IMR-90 (cell line): ENCODE measurements around the gene COX11. TPM values are rescaled to one million over a fixed set of nuclear protein-coding genes. Genes with fewer than 3 reads are reported as not detected.

Experiments
- ATAC-seq: fragments of 200-7000 bp; cut with Tn5 transposase; 2 replicates; pipeline ENCODE4 v1.9.1; 2020; ENCODE audit warnings: low read depth, mild to moderate bottlenecking, moderate library complexity
- BruUV-seq: library from RNA; stranded (reverse); fragments of 400-500 nt; replicated peaks from 2 replicates; lab custom pipeline; 2021; lab: Mats Ljungman, UMichigan
- CTCF ChIA-PET: fragments of 300-600 bp; formaldehyde crosslinking; extraction: SDS; loops from one replicate; lab custom pipeline; 2021; ENCODE audit warnings: antibody characterized with exemption; lab: Yijun Ruan, JAX
- POLR2A ChIA-PET: fragments of 300-600 bp; sonication (Branson Sonifier 250); formaldehyde crosslinking; loops from one replicate; lab custom pipeline; 2022; ENCODE audit warnings: antibody characterized with exemption; ENCODE audit not compliant: unreplicated experiment; lab: Charles Lee
- DNase-seq: peaks from one replicate; pipeline ENCODE4 v3.0.0; 2013
- H2AFZ ChIP-seq: replicated peaks from 2 replicates; pipeline ENCODE3; 2013; ENCODE audit warnings: low read length, mild to moderate bottlenecking; ENCODE audit not compliant: poor library complexity
- H2AK5ac ChIP-seq: 2 replicates; pipeline ENCODE4 v1.6.1; 2013; ENCODE audit warnings: low read depth, low read length, inconsistent platforms
- H2AK9ac ChIP-seq: replicated peaks from 2 replicates; pipeline ENCODE3; 2013; ENCODE audit warnings: mild to moderate bottlenecking, low read depth, low read length, moderate library complexity; ENCODE audit not compliant: poor library complexity
- H2BK120ac ChIP-seq: 2 replicates; pipeline ENCODE4 v1.6.1; 2013; ENCODE audit warnings: low read depth, low read length, inconsistent platforms
- H2BK15ac ChIP-seq: 3 replicates; pipeline ENCODE4 v1.6.1; 2013; ENCODE audit warnings: low read depth, low read length, inconsistent platforms
- H2BK20ac ChIP-seq: 2 replicates; pipeline ENCODE4 v1.6.1; 2013; ENCODE audit warnings: low read depth, mild to moderate bottlenecking, inconsistent platforms, low read length, moderate library complexity
- H2BK5ac ChIP-seq: 2 replicates; pipeline ENCODE4 v1.6.1; 2013; ENCODE audit warnings: mild to moderate bottlenecking, low read depth, low read length, inconsistent platforms; ENCODE audit not compliant: poor library complexity, severe bottlenecking
- H3K14ac ChIP-seq: replicated peaks from 2 replicates; pipeline ENCODE4 v1.6.1; 2013; ENCODE audit warnings: low read depth, low read length, inconsistent platforms
- H3K18ac ChIP-seq: 2 replicates; pipeline ENCODE4 v1.6.1; 2013; ENCODE audit warnings: low read depth, low read length, control low read depth
- H3K23ac ChIP-seq: 2 replicates; pipeline ENCODE4 v1.6.1; 2013; ENCODE audit warnings: low read depth, low read length, inconsistent platforms
- H3K27ac ChIP-seq: 2 replicates; pipeline ENCODE4 v1.5.1; 2013; ENCODE audit warnings: mild to moderate bottlenecking, control low read depth, low read length; ENCODE audit not compliant: insufficient read depth
- H3K27me3 ChIP-seq: 2 replicates; pipeline ENCODE4 v1.6.1; 2013; ENCODE audit warnings: low read length; ENCODE audit not compliant: control insufficient read depth, insufficient read depth
- H3K36me3 ChIP-seq: 2 replicates; pipeline ENCODE4 v1.6.1; 2013; ENCODE audit warnings: low read length, mixed read lengths; ENCODE audit not compliant: control insufficient read depth, insufficient read depth
- H3K4ac ChIP-seq: 2 replicates; pipeline ENCODE4 v1.6.1; 2013; ENCODE audit warnings: low read depth, low read length, inconsistent platforms
- H3K4me1 ChIP-seq: 2 replicates; pipeline ENCODE4 v1.6.1; 2013; ENCODE audit warnings: low read length, mixed read lengths; ENCODE audit not compliant: control insufficient read depth, insufficient read depth
- H3K4me2 ChIP-seq: 2 replicates; pipeline ENCODE4 v1.6.1; 2013; ENCODE audit warnings: low read depth, mild to moderate bottlenecking, control low read depth, low read length, moderate library complexity
- H3K4me3 ChIP-seq: 2 replicates; pipeline ENCODE4 v1.5.1; 2013; ENCODE audit warnings: low read depth, mild to moderate bottlenecking, control low read depth, low read length, moderate library complexity; ENCODE audit not compliant: insufficient read depth
- H3K56ac ChIP-seq: 2 replicates; pipeline ENCODE4 v1.6.1; 2013; ENCODE audit warnings: low read length, inconsistent platforms; ENCODE audit not compliant: insufficient read depth; ENCODE audit errors: extremely low read depth
- H3K79me1 ChIP-seq, 2 experiments: 2 replicates each; pipeline ENCODE4 v1.6.1; 2013; ENCODE audit warnings: low read length in 2 of 2, inconsistent platforms in 1 of 2, low read depth in 1 of 2
- H3K9ac ChIP-seq: 2 replicates; pipeline ENCODE4 v1.6.1; 2013; ENCODE audit warnings: low read depth, low read length, control low read depth
- H3K9me1 ChIP-seq: 2 replicates; pipeline ENCODE4 v1.6.1; 2013; ENCODE audit warnings: low read length, inconsistent platforms; ENCODE audit not compliant: insufficient read depth
- H3K9me3 ChIP-seq: 2 replicates; pipeline ENCODE4 v1.6.1; 2013; ENCODE audit warnings: low read length; ENCODE audit not compliant: control insufficient read depth, insufficient read depth
- H4K20me1 ChIP-seq: 2 replicates; pipeline ENCODE4 v1.6.1; 2013; ENCODE audit warnings: low read length, inconsistent platforms; ENCODE audit not compliant: insufficient read depth
- H4K5ac ChIP-seq: 2 replicates; pipeline ENCODE4 v1.6.1; 2013; ENCODE audit warnings: mild to moderate bottlenecking, low read depth, low read length, control low read depth
- H4K8ac ChIP-seq, 2 experiments: 2 replicates each; pipeline ENCODE4 v1.6.1; 2013; ENCODE audit warnings: low read depth in 2 of 2, low read length in 2 of 2, control low read depth in 1 of 2, inconsistent platforms in 1 of 2
- H4K91ac ChIP-seq: 2 replicates; pipeline ENCODE4 v1.6.1; 2013; ENCODE audit warnings: low read depth, low read length, inconsistent platforms; ENCODE audit not compliant: insufficient read depth
- BHLHE40 ChIP-seq: fragments of 150-350 bp; IDR thresholded peaks from 2 replicates; pipeline ENCODE4 v1.6.1; 2016; ENCODE audit warnings: mild to moderate bottlenecking, low read depth, low read length
- FOS ChIP-seq: fragments of 150-350 bp; IDR thresholded peaks from 2 replicates; pipeline ENCODE4 v1.6.1; 2016; ENCODE audit warnings: low read depth, low read length
- MAFK ChIP-seq: IDR thresholded peaks from 2 replicates; pipeline ENCODE4 v1.6.1; 2012; ENCODE audit warnings: low read depth, low read length, improper control_type of control experiment
- MAZ ChIP-seq: IDR thresholded peaks from 2 replicates; pipeline ENCODE4 v1.6.1; 2012; ENCODE audit warnings: low read depth, mild to moderate bottlenecking, low read length, improper control_type of control experiment, moderate library complexity, borderline replicate concordance
- NFE2L2 ChIP-seq: fragments of 150-350 bp; IDR thresholded peaks from 2 replicates; pipeline ENCODE4 v1.6.1; 2016; ENCODE audit warnings: low read depth, mild to moderate bottlenecking, low read length
- POLR2A ChIP-seq: IDR thresholded peaks from 2 replicates; pipeline ENCODE4 v1.6.1; 2012; ENCODE audit warnings: mild to moderate bottlenecking, low read depth, low read length
- RAD21 ChIP-seq: IDR thresholded peaks from 2 replicates; pipeline ENCODE4 v1.6.1; 2012; ENCODE audit warnings: low read length, improper control_type of control experiment
- RFX5 ChIP-seq: IDR thresholded peaks from 2 replicates; pipeline ENCODE4 v1.8.0; 2012; ENCODE audit warnings: low read depth, mild to moderate bottlenecking, low read length, moderate library complexity
- SMC3 ChIP-seq: fragments of 150-350 bp; IDR thresholded peaks from 2 replicates; pipeline ENCODE4 v1.6.1; 2016; ENCODE audit warnings: low read depth, mild to moderate bottlenecking, antibody characterized with exemption, low read length, moderate library complexity
- whole genome bisulfite sequencing, 2 experiments: methylation state at CpG; one replicate each; pipeline versions ENCODE4 v1.1.5 to v1.1.7; 2013; ENCODE audit warnings: missing lambda C conversion rate in 2 of 2; ENCODE audit not compliant: insufficient read length in 1 of 2; ENCODE audit errors: extremely low coverage in 2 of 2; 5-methylcytosine and 5-hydroxymethylcytosine counted together
- dilution Hi-C: fragments of 300-500 bp; cut with HindIII; formaldehyde crosslinking; loops from one replicate; pipeline ENCODE4 v1.14.3; 2018; ENCODE audit warnings: low sequenced_read_pairs; ENCODE audit not compliant: unreplicated experiment
- in situ Hi-C: fragments of 300-500 bp; cut with MboI; formaldehyde crosslinking; loops from 3 replicates; pipeline ENCODE4 v1.14.3; 2019; ENCODE audit warnings: low sequenced_read_pairs, inconsistent platforms, mixed read lengths
- intact Hi-C: fragments of 100-400 bp; cut with micrococcal nuclease; formaldehyde crosslinking; loops from 2 replicates; pipeline ENCODE4 v1.10.0; 2022
- polyA plus RNA-seq, 3 experiments: library from polyadenylated mRNA; depleted of rRNA; stranded (reverse); fragments of >200 nt; gene quantifications; 2 replicates each; pipeline ENCODE4 v1.2.3, GENCODE V29; 2012; ENCODE audit warnings: low replicate concordance in 1 of 3
- total RNA-seq: library from RNA; depleted of rRNA; stranded (reverse); fragments of >200 nt; gene quantifications from 2 replicates; pipeline ENCODE4 v1.2.3, GENCODE V29; 2012
- TF ChIP-seq, protein P1 (sequence below): fragments of 150-350 bp; IDR thresholded peaks from 2 replicates; pipeline ENCODE4 v1.6.1; 2017; ENCODE audit warnings: mild to moderate bottlenecking, antibody characterized with exemption, low read length, low read depth
- TF ChIP-seq, protein P2 (sequence below): conservative IDR thresholded peaks from 2 replicates; pipeline ENCODE4 v1.5.1; 2012; ENCODE audit warnings: mild to moderate bottlenecking, low read depth, low read length, improper control_type of control experiment

The COX11 gene
- total and polyA plus RNA-seq, 2 of the 4 experiments (the other 2 are of a cell fraction): 23.6 to 29.4 TPM

DNA sequence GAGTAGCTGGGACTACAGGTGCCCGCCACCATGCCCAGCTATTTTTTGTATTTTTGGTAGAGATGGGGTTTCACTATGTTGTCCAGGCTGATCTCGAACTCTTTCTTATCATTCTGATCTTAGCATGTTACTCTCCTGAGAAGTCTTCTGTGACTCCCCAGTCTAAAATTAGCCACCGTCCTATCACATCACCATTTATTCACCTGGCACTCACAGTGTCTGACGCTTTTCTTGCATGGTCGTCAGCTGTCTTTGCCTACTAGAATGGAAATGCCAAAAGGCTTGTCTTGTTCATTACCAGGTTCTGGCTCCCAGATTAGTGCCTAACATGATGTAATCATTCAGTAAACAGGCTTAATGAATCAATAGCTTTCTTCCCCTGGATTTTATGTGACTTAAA, 44.0 kb downstream of the COX11 start:
- ATAC-seq (no peak), DNase-seq (no peak)
- Histone ChIP-seq H4K20me1 (no peaks in the 10 kb centered on the region), H2BK15ac (no peak overlapping the region), H3K9me1 (no peaks in the 10 kb centered on the region), H3K4me2 (no peak overlapping the region), H2BK20ac (no peak overlapping the region), H3K9me3 (no peaks in the 10 kb centered on the region), H3K9ac (no peak overlapping the region), H4K91ac (no peak overlapping the region), H3K36me3 (0 out of 2 replicates have a peak, but pooled peaks cover 1% of the 10 kb centered on the region), H3K79me1 (no peaks in the 10 kb centered on the region), H3K4ac (no peak overlapping the region), H3K4me1 (no peaks in the 10 kb centered on the region), H3K56ac (no peak overlapping the region), H2BK120ac (no peak overlapping the region), H2AFZ (no peak overlapping the region), H3K18ac (no peak overlapping the region), H3K4me3 (no peak overlapping the region), H3K27me3 (no peaks in the 10 kb centered on the region), H2BK5ac (no peak overlapping the region), H4K8ac (no peak overlapping the region), H3K14ac (no peak overlapping the region), H3K23ac (no peak overlapping the region), H3K27ac (no peak overlapping the region), H2AK5ac (no peak overlapping the region), H2AK9ac (no peak overlapping the region), H4K5ac (no peak overlapping the region)
- ChIA-PET POLR2A (no interaction called here), CTCF (no interaction called here)
- BruUV-seq: no TSS peak
- in situ Hi-C loops: no loop called here
- no CpG with 5 or more reads among the region's 5 CpGs for WGBS, 2 experiments
- intact Hi-C loops: no loop called here
- TF ChIP-seq, protein P1, sequence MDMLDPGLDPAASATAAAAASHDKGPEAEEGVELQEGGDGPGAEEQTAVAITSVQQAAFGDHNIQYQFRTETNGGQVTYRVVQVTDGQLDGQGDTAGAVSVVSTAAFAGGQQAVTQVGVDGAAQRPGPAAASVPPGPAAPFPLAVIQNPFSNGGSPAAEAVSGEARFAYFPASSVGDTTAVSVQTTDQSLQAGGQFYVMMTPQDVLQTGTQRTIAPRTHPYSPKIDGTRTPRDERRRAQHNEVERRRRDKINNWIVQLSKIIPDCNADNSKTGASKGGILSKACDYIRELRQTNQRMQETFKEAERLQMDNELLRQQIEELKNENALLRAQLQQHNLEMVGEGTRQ: no peak
- TF ChIP-seq SMC3: no peak
- no peak for TF ChIP-seq MAFK
- TF ChIP-seq NFE2L2: no peak
- TF ChIP-seq, protein P2, sequence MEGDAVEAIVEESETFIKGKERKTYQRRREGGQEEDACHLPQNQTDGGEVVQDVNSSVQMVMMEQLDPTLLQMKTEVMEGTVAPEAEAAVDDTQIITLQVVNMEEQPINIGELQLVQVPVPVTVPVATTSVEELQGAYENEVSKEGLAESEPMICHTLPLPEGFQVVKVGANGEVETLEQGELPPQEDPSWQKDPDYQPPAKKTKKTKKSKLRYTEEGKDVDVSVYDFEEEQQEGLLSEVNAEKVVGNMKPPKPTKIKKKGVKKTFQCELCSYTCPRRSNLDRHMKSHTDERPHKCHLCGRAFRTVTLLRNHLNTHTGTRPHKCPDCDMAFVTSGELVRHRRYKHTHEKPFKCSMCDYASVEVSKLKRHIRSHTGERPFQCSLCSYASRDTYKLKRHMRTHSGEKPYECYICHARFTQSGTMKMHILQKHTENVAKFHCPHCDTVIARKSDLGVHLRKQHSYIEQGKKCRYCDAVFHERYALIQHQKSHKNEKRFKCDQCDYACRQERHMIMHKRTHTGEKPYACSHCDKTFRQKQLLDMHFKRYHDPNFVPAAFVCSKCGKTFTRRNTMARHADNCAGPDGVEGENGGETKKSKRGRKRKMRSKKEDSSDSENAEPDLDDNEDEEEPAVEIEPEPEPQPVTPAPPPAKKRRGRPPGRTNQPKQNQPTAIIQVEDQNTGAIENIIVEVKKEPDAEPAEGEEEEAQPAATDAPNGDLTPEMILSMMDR: no peak
- no peak for TF ChIP-seq RFX5
- TF ChIP-seq POLR2A: no peak
- TF ChIP-seq RAD21: no peak
- TF ChIP-seq BHLHE40: no peak
- TF ChIP-seq MAZ: no peak
- no peak for TF ChIP-seq FOS
- dilution Hi-C loops: no loop called here
